Measurements from ENCODE around the gene PURB. TPM values are rescaled to one million over a fixed set of nuclear protein-coding genes. Genes with fewer than 3 reads are reported as not detected.

The PURB gene
- total RNA-seq, 1 experiment from 2014 or later = 26.3 TPM

DNA sequence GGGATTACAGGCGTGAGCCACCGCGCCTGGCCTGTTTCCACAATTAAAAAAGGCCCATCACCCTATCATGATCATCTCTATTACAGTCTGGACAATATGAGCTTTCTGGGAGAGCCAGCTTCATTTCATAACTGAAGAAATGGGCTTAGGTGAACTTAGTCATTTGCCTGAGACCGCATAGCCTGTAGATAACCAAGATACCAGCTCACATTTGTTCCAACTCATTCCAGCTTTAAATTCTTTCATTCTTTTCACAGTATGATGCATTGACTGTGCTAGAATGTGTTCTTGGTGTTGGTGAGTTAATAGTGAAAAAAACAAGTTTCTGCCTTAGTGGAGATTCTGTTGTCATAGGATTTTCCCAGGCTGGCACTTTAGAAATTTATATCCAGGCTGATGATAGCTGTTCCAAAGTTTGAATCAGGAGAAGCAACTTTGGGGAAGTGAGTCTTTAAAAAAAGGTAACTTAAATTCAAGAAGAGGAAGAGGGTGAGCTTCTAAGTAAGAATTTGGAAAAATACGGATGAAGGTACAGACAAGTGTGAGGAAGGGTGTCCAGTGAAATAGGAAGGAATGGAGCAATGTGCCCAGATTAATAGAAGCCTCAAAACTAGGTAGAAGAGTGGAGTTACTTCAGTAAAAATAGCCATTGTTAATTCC is 35.3 kb downstream of the PURB start:
- Mint-ChIP-seq H3K36me3 (ENCODE audit: insufficient read depth, unreplicated experiment) (peaks cover 12% of the 10 kb centered on the region), H3K27ac (ENCODE audit: unreplicated experiment) (peak overlapping the region; percentile 99), H3K4me3 (ENCODE audit: unreplicated experiment) (no peak overlapping the region), H3K9me3 (ENCODE audit: unreplicated experiment) (no peaks in the 10 kb centered on the region), H3K4me1 (ENCODE audit: low read depth, unreplicated experiment) (peaks cover 10% of the 10 kb centered on the region), H3K27me3 (ENCODE audit: insufficient read depth, unreplicated experiment) (no peaks in the 10 kb centered on the region)
- H3K4me1 ChIP-seq = no peaks in the 10 kb centered on the region
- no peaks in the 10 kb centered on the region for H3K9me3 ChIP-seq
- TF ChIP-seq, protein P1, sequence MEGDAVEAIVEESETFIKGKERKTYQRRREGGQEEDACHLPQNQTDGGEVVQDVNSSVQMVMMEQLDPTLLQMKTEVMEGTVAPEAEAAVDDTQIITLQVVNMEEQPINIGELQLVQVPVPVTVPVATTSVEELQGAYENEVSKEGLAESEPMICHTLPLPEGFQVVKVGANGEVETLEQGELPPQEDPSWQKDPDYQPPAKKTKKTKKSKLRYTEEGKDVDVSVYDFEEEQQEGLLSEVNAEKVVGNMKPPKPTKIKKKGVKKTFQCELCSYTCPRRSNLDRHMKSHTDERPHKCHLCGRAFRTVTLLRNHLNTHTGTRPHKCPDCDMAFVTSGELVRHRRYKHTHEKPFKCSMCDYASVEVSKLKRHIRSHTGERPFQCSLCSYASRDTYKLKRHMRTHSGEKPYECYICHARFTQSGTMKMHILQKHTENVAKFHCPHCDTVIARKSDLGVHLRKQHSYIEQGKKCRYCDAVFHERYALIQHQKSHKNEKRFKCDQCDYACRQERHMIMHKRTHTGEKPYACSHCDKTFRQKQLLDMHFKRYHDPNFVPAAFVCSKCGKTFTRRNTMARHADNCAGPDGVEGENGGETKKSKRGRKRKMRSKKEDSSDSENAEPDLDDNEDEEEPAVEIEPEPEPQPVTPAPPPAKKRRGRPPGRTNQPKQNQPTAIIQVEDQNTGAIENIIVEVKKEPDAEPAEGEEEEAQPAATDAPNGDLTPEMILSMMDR (IDR thresholded peaks at IDR 0.05; ENCODE audit: insufficient read depth in 1 of 2, low read depth in 1 of 2, low read length in 1 of 2, severe bottlenecking in 1 of 2, unreplicated experiment in 1 of 2) = no peak
- ChIA-PET POLR2A (interaction anchor here (0.6 to 0.9 kb wide), 2 partner anchors 276 to 281 kb away, joined by 3 to 4 read pairs; partner anchors contain the start of gene DDX56), CTCF (no interaction called here)
- intact Hi-C loops (cut with micrococcal nuclease; ENCODE audit: unreplicated experiment) = loop anchor here (2.0 to 5.0 kb wide), 4 partner anchors 35 to 267 kb away; partner anchors contain the start of genes PURB and TMED4
- no peak overlapping the region for H3K4me3 ChIP-seq (ENCODE audit: low read depth, low read length)
- DNase-seq = no peak
- H3K27me3 ChIP-seq (replicated peaks; ENCODE audit: control insufficient read depth, insufficient read depth, low read length) = no peaks in the 10 kb centered on the region
- no TSS peak for BruUV-seq (replicated peaks)
- no peaks in the 10 kb centered on the region for H3K36me3 ChIP-seq (ENCODE audit: control insufficient read depth, insufficient read depth, low read length)

DNA sequence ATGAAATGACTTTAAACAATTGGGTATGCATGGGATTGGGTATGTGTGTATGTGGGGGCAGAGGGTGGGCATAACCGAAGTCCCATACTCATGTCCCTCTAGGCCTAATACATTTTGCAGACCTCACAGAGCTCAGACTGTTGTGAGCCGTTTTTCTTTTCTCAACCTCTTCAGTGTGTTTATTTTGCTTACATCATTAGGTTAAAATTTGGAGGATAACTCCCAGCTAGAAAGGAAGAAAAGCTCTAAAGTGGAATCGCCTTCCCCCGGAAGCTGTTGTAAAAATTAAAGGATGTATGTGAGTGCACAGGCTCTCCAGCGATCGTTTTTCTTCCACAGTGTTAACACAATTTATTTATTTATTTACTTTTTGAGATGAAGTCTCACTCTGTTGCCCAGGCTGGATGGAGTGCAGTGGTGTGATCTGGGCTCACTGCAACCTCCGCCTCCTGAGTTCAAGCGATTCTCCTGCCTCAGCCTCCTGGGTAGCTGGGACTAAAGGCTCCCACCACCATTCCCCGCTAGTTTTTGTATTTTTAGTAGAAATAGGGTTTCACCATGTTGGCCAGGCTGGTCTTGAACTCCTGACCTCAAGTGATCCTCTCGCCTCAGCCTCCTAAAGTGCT is 36.0 kb downstream of the PURB start:
- Histone ChIP-seq H3K9me3 (no peaks in the 10 kb centered on the region), H3K27me3 (replicated peaks; ENCODE audit: control insufficient read depth, insufficient read depth, low read length) (no peaks in the 10 kb centered on the region), H3K4me3 (ENCODE audit: low read depth, low read length) (peak overlapping the region; percentile 64), H3K36me3 (ENCODE audit: control insufficient read depth, insufficient read depth, low read length) (no peaks in the 10 kb centered on the region), H3K4me1 (no peaks in the 10 kb centered on the region)
- intact Hi-C loops (cut with micrococcal nuclease; ENCODE audit: unreplicated experiment) = loop anchor here (2.0 to 5.0 kb wide), 4 partner anchors 35 to 267 kb away; partner anchors contain the start of genes PURB and TMED4
- Mint-ChIP-seq H3K27ac (ENCODE audit: unreplicated experiment) (peak overlapping the region; percentile 99), H3K27me3 (ENCODE audit: insufficient read depth, unreplicated experiment) (no peaks in the 10 kb centered on the region), H3K36me3 (ENCODE audit: insufficient read depth, unreplicated experiment) (peaks cover 12% of the 10 kb centered on the region), H3K4me1 (ENCODE audit: low read depth, unreplicated experiment) (peaks cover 10% of the 10 kb centered on the region), H3K9me3 (ENCODE audit: unreplicated experiment) (no peaks in the 10 kb centered on the region), H3K4me3 (ENCODE audit: unreplicated experiment) (peak overlapping the region; percentile 95)
- TF ChIP-seq, protein P1 (IDR thresholded peaks at IDR 0.05; ENCODE audit: insufficient read depth in 1 of 2, low read depth in 1 of 2, low read length in 1 of 2, severe bottlenecking in 1 of 2, unreplicated experiment in 1 of 2) = no peak
- no TSS peak for BruUV-seq (replicated peaks)
- ChIA-PET CTCF (interaction anchor here (1.1 kb wide), 1 partner anchor 36 kb away, joined by 3 read pairs; the partner anchor contains the start of gene PURB), POLR2A (interaction anchor here (0.6 to 1.5 kb wide), 3 partner anchors 36 to 281 kb away, joined by 3 to 7 read pairs (median 4); partner anchors contain the start of genes DDX56 and PURB)
- DNase-seq = no peak

DNA sequence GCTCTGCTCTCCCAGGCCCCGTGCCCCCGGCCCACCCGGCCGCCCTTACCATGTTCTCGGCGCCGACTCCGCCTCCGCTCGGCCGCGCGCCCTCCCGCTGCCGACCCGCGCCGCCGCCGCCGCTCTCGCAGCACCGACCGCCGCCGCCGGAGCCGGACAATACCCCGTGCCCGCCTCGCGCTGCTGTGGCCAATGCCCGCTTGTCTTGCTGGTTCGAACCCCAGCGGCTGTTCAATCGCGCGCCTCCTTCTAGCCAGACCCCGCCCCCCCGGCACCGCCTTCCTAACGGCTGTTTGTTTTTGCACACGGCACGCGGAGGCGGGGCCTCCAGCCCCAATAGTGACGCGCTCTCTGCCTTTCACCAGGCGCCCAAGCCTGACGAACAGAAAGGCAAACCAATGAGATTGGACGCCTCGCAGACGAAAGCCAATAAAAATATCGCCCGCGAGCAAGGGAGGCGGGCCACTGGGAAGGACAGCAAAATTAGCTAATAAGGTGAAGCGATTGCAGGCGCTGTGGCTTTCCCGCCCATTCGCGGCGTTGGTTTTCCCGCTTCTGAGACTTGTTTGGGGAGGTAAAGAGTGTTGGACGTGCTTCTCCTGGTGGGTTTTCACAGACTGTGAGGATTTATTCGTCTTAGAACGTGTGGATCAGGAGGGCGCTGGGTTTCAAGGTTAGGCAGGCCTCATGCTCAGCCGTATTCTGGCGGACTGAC is 37.3 kb downstream of the PURB start, which contains the start of gene H2AZ2:
Gene H2AZ2, minus strand, starts transcription at position 168 of the 715 bp plus-strand sequence. Its CDS starts 116 bp downstream, at position 52.
- Histone ChIP-seq H3K27me3 (replicated peaks; ENCODE audit: control insufficient read depth, insufficient read depth, low read length) (no peaks in the 10 kb centered on the region), H3K9me3 (no peaks in the 10 kb centered on the region), H3K4me3 (ENCODE audit: low read depth, low read length) (peak within 1 kb of the TSS; percentile 64), H3K36me3 (ENCODE audit: control insufficient read depth, insufficient read depth, low read length) (no peaks in the 10 kb centered on the region), H3K4me1 (no peaks in the 10 kb centered on the region)
- TF ChIP-seq, protein P1 (IDR thresholded peaks at IDR 0.05; ENCODE audit: insufficient read depth in 1 of 2, low read depth in 1 of 2, low read length in 1 of 2, severe bottlenecking in 1 of 2, unreplicated experiment in 1 of 2) = no peak
- no TSS peak for BruUV-seq (replicated peaks)
- ChIA-PET POLR2A (interaction anchor here (0.5 to 1.6 kb wide), 14 partner anchors 9 to 724 kb away, joined by 3 to 16 read pairs (median 3); partner anchors contain the start of genes CCM2, DDX56, OGDH and PURB), CTCF (interaction anchor here (0.6 to 1.1 kb wide), 4 partner anchors 37 to 262 kb away, joined by 3 to 5 read pairs (median 3); partner anchors contain the start of gene PURB)
- Mint-ChIP-seq H3K27ac (ENCODE audit: unreplicated experiment) (peak within 1 kb of the TSS; percentile 99), H3K4me3 (ENCODE audit: unreplicated experiment) (peak within 1 kb of the TSS; percentile 95), H3K27me3 (ENCODE audit: insufficient read depth, unreplicated experiment) (no peaks in the 10 kb centered on the region), H3K36me3 (ENCODE audit: insufficient read depth, unreplicated experiment) (peaks cover 12% of the 10 kb centered on the region), H3K9me3 (ENCODE audit: unreplicated experiment) (no peaks in the 10 kb centered on the region), H3K4me1 (ENCODE audit: low read depth, unreplicated experiment) (peaks cover 10% of the 10 kb centered on the region)
- DNase-seq = peak; percentile 100
- intact Hi-C loops (cut with micrococcal nuclease; ENCODE audit: unreplicated experiment) = loop anchor here (1.0 to 5.0 kb wide), 7 partner anchors 37 to 265 kb away; partner anchors contain the start of genes PPIA, PURB, TMED4 and ZMIZ2

Measured in Caco-2 (cell line).